Activated naive CD4-positive, alpha-beta T cell treated with anti-CD3 and anti-CD28 coated beads for 36 hours (primary cell): ENCODE measurements around the gene HTR3C. TPM values are rescaled to one million over a fixed set of nuclear protein-coding genes. Genes with fewer than 3 reads are reported as not detected.
"Not testable (repeated sequence)": the region's sequence is repeated elsewhere in the genome, so short reads cannot be mapped to it uniquely, and the experiment has no call there.

ENCODE experiments used
- CTCF ChIA-PET: fragments of 350-600 bp; sonication (Branson Sonifier 250); formaldehyde crosslinking; loops from one replicate; lab custom pipeline; 2021; ENCODE audit warnings: antibody characterized with exemption; lab: Charles Lee
- DNase-seq: peaks from one replicate; pipeline ENCODE4 v3.0.0-alpha.2; 2020
- H3K27ac Mint-ChIP-seq: one replicate; pipeline ENCODE4 v1.8.0; 2021; ENCODE audit warnings: mild to moderate bottlenecking, mixed read lengths
- H3K27me3 Mint-ChIP-seq: one replicate; pipeline ENCODE4 v1.8.0; 2021; ENCODE audit warnings: low read depth, mixed read lengths
- H3K36me3 Mint-ChIP-seq: one replicate; pipeline ENCODE4 v1.8.0; 2021; ENCODE audit warnings: low read depth, mixed read lengths
- H3K4me1 Mint-ChIP-seq: one replicate; pipeline ENCODE4 v1.8.0; 2021; ENCODE audit warnings: low read depth, mixed read lengths
- H3K4me3 Mint-ChIP-seq: one replicate; pipeline ENCODE4 v1.8.0; 2021; ENCODE audit warnings: mild to moderate bottlenecking, moderate library complexity, mixed read lengths
- H3K9me3 Mint-ChIP-seq: one replicate; pipeline ENCODE4 v1.8.0; 2021; ENCODE audit warnings: mixed read lengths
- intact Hi-C: fragments of 100-400 bp; cut with micrococcal nuclease; formaldehyde crosslinking; loops from one replicate; pipeline ENCODE4 v1.15.1; 2023
- total RNA-seq, 2 experiments: library from RNA; stranded (reverse); gene quantifications; one replicate each; pipeline ENCODE4 v1.2.3, GENCODE V29; 2021

HTR3C gene
- total RNA-seq, 2 experiments from 2014 or later: not detected

DNA sequence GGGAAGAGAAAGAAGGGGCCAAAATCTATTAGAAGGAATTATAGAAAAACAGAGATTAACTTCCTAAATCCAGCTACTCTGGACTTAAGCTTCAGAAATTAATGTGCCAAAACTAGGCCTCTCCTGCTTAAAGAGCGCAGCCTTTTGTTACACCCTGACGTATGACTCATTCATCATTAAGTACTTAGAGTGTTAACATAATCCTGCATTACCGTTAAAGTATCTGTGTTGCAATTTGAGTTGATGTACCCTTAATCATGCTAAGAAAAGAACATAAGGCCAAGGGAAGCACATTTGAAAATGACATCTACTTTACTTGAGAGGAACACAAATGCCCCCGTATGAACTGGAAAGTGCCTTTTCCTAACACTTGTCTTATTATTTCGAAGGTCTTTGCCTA lies 13.4 kb upstream of the HTR3C start:
- H3K4me1 Mint-ChIP-seq: no peaks in the 10 kb centered on the region
- no peak for DNase-seq
- CTCF ChIA-PET: interaction anchor here (0.5 kb wide), 1 partner anchor 615 kb away, joined by 3 read pairs; no protein-coding TSS in a partner anchor
- H3K27ac Mint-ChIP-seq: no peak overlapping the region
- intact Hi-C loops: no loop called here
- H3K36me3 Mint-ChIP-seq: no peaks in the 10 kb centered on the region
- H3K27me3 Mint-ChIP-seq: no peaks in the 10 kb centered on the region
- no peak overlapping the region for H3K4me3 Mint-ChIP-seq
- H3K9me3 Mint-ChIP-seq: no peaks in the 10 kb centered on the region

DNA sequence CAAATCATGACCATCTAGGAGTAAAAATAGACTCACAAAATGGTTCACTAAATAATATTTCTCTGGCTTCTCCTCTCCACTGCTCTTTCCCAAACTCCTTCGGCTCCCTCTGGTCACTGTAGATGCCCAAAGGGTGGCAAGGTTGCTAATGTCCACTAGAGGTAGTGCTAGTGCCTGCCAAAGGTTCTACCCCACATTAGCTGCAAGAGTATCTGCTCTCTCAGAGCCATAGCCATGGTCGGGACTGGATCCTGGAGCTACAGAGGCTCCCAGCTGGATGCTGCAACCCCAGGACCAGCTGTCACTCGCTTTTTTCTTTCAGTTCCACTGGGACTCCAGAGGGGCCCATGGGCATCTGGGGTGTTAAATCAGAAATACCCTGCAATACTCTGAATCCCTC lies 12.8 kb upstream of the HTR3C start:
- H3K4me1 Mint-ChIP-seq: no peaks in the 10 kb centered on the region
- H3K27ac Mint-ChIP-seq: no peak overlapping the region
- intact Hi-C loops: loop anchor here (5.0 kb wide), 1 partner anchor 42 kb away; no protein-coding TSS in a partner anchor
- no peaks in the 10 kb centered on the region for H3K36me3 Mint-ChIP-seq
- no peaks in the 10 kb centered on the region for H3K27me3 Mint-ChIP-seq
- no peak overlapping the region for H3K4me3 Mint-ChIP-seq
- CTCF ChIA-PET: no interaction called here
- DNase-seq: no peak
- no peaks in the 10 kb centered on the region for H3K9me3 Mint-ChIP-seq

DNA sequence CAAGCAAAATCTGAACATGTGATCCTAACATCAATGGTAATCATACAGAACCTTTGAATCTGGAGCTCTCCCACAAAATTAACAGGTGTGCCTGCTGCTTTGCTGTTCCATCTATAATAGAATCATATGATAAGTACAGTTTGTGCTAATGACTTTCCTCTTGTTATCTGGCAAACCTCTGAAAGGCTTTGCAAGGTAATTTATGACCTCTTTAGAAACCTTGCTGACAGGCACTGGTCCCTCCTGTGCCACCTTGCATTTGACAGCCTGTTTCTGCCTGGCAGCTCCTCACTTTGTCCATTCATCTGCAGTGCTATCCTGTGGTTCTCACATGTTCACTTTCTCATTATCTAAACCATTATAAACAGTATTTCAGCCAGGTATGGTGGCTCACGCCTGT lies 10.2 kb upstream of the HTR3C start:
- intact Hi-C loops: loop anchor here (5.0 kb wide), 1 partner anchor 40 kb away; no protein-coding TSS in a partner anchor
- H3K4me3 Mint-ChIP-seq: no peak overlapping the region
- no peaks in the 10 kb centered on the region for H3K27me3 Mint-ChIP-seq
- H3K9me3 Mint-ChIP-seq: no peaks in the 10 kb centered on the region
- CTCF ChIA-PET: interaction anchor here (0.6 kb wide), 1 partner anchor 167 kb away, joined by 4 read pairs; no protein-coding TSS in a partner anchor
- DNase-seq: no peak
- no peaks in the 10 kb centered on the region for H3K36me3 Mint-ChIP-seq
- no peak overlapping the region for H3K27ac Mint-ChIP-seq
- no peaks in the 10 kb centered on the region for H3K4me1 Mint-ChIP-seq

DNA sequence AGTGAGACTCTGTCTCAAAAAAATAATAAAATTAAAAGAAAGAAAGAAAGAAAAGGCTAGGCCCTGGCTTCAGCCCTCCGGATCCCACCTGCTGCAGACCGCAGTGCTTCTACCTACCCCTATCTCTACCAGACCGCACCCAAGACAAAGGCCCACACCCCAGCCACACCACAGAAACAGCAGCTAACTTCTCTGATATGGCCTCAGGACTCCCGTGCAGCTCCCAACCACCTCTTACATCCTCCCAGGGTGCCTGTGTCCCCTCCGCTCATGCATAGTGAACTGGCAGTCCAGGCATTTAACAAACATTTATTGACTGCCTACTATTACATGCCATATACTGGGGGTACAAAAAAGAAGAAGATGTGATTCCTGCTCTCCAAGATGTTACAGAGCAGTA lies 6.9 kb upstream of the HTR3C start:
- H3K4me1 Mint-ChIP-seq: no peaks in the 10 kb centered on the region
- no peaks in the 10 kb centered on the region for H3K9me3 Mint-ChIP-seq
- H3K36me3 Mint-ChIP-seq: no peaks in the 10 kb centered on the region
- no peak for DNase-seq
- H3K4me3 Mint-ChIP-seq: no peak overlapping the region
- CTCF ChIA-PET: no interaction called here
- intact Hi-C loops: no loop called here
- H3K27me3 Mint-ChIP-seq: no peaks in the 10 kb centered on the region
- H3K27ac Mint-ChIP-seq: no peak overlapping the region

DNA sequence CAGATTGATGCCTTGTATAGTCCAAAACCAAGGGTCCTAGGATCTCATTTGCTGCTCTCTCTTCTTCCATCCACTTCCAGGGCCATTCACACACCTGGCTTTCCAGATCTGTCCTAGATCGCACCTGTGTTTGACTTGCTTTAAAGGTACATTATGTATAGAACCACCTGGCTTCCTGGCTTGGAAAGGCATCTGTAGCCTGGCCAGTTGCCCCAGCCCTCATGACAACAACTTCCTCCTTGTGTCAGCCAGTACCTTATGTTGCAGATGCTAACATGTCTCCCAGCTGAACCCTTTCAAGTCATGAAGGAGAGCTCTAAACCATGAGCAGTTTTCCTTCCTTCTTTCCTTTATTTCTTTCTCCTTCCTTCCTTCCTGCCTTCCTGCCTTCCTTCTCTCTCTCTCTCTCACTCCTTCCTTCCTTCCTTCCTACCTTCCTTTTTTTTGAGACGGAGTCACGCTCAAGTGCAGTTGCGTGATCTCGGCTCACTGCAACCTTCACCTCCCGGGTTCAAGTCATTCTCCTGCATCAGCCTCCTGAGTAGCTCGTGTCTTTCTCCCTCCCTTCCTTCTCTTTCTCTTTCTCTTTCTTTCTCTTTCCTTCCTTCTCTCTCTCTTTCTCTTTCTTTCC lies 2.5 kb upstream of the HTR3C start:
- intact Hi-C loops: no loop called here
- DNase-seq: no peak
- no peaks in the 10 kb centered on the region for H3K9me3 Mint-ChIP-seq
- no peak overlapping the region for H3K27ac Mint-ChIP-seq
- peaks cover 2% of the 10 kb centered on the region for H3K27me3 Mint-ChIP-seq
- CTCF ChIA-PET: interaction anchor here (1.4 kb wide), 1 partner anchor 11 kb away, joined by 4 read pairs; no protein-coding TSS in a partner anchor
- H3K4me1 Mint-ChIP-seq: no peaks in the 10 kb centered on the region
- no peak overlapping the region for H3K4me3 Mint-ChIP-seq
- no peaks in the 10 kb centered on the region for H3K36me3 Mint-ChIP-seq

DNA sequence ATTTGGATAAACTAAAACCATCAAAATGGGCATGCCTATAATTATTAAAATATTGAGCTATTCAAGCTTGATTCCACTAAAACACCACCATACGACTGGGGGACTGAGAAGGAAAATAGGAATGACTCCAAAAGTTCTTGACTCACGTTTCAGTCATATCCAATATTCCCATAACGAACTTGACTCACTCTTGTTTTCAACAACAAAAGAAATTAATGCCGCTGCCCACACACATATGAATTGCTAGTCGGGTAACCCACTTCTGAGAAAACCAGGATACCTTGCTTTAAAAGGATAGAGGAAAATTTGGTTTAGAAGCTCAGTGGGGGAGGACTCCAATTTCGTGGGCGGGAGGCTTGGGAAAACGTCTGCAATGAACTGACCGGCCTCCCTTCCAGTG lies 5.2 kb downstream of the HTR3C start:
- no peak for DNase-seq
- Mint-ChIP-seq H3K27ac (no peak overlapping the region), H3K4me3 (no peak overlapping the region)

DNA sequence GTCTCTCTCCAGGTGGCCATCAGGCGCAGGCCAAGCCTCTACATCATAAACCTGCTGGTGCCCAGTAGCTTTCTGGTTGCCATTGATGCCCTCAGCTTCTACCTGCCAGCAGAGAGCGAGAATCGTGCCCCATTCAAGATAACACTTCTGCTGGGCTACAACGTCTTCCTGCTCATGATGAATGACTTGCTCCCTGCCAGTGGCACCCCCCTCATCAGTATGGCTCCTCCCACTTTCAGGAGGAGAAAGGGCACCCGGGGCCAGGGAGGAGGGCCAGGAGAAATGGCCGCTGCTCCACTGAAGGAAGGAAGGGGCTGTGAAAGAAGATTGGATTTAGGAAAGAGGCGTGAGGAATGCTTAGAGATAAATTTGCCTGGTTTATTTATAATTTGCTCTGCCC lies 6.6 kb downstream of the HTR3C start:
- H3K27ac Mint-ChIP-seq: no peak overlapping the region
- H3K9me3 Mint-ChIP-seq: no peaks in the 10 kb centered on the region
- CTCF ChIA-PET: no interaction called here

More for the DNA sequence above, 5.2 kb downstream of the HTR3C start:
- H3K9me3 Mint-ChIP-seq: no peaks in the 10 kb centered on the region
- no peaks in the 10 kb centered on the region for H3K4me1 Mint-ChIP-seq
- no peaks in the 10 kb centered on the region for H3K27me3 Mint-ChIP-seq
- no peaks in the 10 kb centered on the region for H3K36me3 Mint-ChIP-seq
- CTCF ChIA-PET: interaction anchor here (0.8 kb wide), 1 partner anchor 9 kb away, joined by 3 read pairs; no protein-coding TSS in a partner anchor
- intact Hi-C loops: no loop called here

DNA sequence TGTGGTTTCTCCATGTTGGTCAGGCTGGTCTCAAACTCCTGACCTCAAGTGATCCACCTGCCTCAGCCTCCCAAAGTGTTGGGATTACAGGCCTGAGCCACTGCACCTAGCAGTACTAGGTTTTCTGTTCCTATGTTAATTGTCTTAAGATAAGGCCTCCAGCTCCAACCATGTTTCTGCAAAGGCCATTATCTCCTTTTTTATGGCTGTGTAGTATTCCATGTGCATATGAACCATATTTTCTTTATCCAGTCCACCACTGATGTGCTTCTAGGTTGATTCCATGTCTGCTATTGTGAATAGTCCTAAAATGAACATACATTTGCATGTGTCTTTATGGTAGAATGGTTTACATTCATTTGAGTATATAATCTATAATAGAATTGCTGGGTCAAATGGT lies 9.8 kb downstream of the HTR3C start:
- H3K36me3 Mint-ChIP-seq: no peaks in the 10 kb centered on the region
- no peak for DNase-seq
- no peak overlapping the region for H3K4me3 Mint-ChIP-seq
- CTCF ChIA-PET: interaction anchor here (0.6 kb wide), 1 partner anchor 48 kb away, joined by 3 read pairs; no protein-coding TSS in a partner anchor
- no peak overlapping the region for H3K27ac Mint-ChIP-seq
- no peaks in the 10 kb centered on the region for H3K9me3 Mint-ChIP-seq
- no peaks in the 10 kb centered on the region for H3K27me3 Mint-ChIP-seq
- intact Hi-C loops: no loop called here
- H3K4me1 Mint-ChIP-seq: no peaks in the 10 kb centered on the region

More for the DNA sequence above, 6.6 kb downstream of the HTR3C start:
- H3K4me3 Mint-ChIP-seq: no peak overlapping the region
- no peak for DNase-seq
- H3K27me3 Mint-ChIP-seq: no peaks in the 10 kb centered on the region
- no peaks in the 10 kb centered on the region for H3K36me3 Mint-ChIP-seq
- no peaks in the 10 kb centered on the region for H3K4me1 Mint-ChIP-seq
- intact Hi-C loops: no loop called here

DNA sequence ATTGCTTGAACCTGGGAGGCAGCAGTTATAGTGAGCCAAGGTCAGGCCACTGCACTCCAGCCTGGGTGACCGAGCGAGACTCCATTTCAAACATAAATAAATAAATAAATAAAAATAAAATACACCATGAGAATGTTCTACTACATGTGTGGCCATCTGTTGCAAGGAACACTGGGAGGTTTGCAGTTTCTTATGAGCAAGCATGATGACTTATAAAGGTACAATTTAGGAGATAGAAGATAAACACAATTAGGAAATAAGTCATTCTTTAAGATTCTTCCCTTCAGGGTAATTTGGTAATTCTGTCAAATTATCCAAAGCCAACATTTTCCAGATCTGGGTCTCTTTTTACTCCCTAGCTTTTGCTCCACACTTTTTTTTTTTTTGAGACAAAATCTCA lies 13.4 kb downstream of the HTR3C start:
- Mint-ChIP-seq H3K4me1 (no peaks in the 10 kb centered on the region), H3K9me3 (peaks cover 6% of the 10 kb centered on the region), H3K36me3 (no peaks in the 10 kb centered on the region), H3K27me3 (peaks cover 4% of the 10 kb centered on the region), H3K4me3 (no peak overlapping the region), H3K27ac (no peak overlapping the region)
- CTCF ChIA-PET: no interaction called here
- intact Hi-C loops: no loop called here
- no peak for DNase-seq

DNA sequence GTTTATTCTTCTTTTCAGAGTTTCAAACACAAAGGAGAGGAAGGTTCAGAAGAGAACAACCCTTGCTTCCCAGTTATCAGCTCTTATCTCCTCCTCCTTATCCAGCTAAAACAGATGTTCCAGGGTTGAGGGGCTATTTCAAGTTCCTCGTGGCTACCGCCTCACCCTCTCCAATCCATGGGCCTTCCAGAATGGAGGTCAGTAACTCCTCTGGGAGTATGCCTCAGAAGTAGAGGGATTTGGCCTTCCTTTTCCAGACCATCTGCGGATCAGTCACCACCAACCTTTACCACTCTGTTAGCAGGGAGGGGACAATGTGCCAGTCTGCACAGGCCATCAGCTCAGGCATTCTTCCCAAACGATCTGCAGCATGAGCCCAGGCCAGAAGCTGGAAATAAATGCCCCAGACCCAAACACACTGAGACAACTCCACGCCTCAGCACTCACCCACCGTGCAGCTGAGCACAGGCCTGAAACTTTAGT lies 14.8 kb downstream of the HTR3C start:
- intact Hi-C loops: no loop called here
- H3K27me3 Mint-ChIP-seq: peaks cover 4% of the 10 kb centered on the region
- no peaks in the 10 kb centered on the region for H3K36me3 Mint-ChIP-seq
- H3K27ac Mint-ChIP-seq: no peak overlapping the region
- no peak overlapping the region for H3K4me3 Mint-ChIP-seq
- H3K9me3 Mint-ChIP-seq: peaks cover 6% of the 10 kb centered on the region
- no peaks in the 10 kb centered on the region for H3K4me1 Mint-ChIP-seq
- CTCF ChIA-PET: interaction anchor here (0.6 to 1.1 kb wide), 3 partner anchors 10 to 165 kb away, joined by 3 to 4 read pairs (median 3); no protein-coding TSS in a partner anchor
- no peak for DNase-seq

DNA sequence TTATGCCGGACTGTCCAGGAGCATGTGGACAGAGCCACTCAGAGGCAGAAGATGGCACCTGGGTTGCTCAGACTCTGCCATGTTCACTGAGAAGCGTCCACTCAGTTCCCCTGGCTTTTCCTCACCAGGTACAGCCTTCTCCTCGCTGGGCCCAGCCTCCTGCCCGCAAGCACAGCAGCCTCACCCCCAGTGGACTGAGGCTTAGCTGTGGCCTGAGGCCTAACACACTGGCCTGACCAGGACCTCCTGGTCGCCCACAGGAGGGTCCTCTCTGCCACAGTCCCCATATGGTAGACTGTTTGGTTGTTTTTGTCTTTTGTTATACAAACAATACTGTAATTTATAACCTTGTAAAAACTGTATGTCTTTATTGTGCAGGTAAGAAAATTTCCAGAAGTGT lies 15.5 kb downstream of the HTR3C start:
- Mint-ChIP-seq H3K36me3 (no peaks in the 10 kb centered on the region), H3K27me3 (peaks cover 4% of the 10 kb centered on the region), H3K4me1 (no peaks in the 10 kb centered on the region), H3K4me3 (no peak overlapping the region), H3K9me3 (peaks cover 6% of the 10 kb centered on the region), H3K27ac (no peak overlapping the region)
- intact Hi-C loops: no loop called here
- no peak for DNase-seq
- CTCF ChIA-PET: interaction anchor here (0.6 to 0.9 kb wide), 2 partner anchors 18 to 166 kb away, joined by 3 read pairs; no protein-coding TSS in a partner anchor

DNA sequence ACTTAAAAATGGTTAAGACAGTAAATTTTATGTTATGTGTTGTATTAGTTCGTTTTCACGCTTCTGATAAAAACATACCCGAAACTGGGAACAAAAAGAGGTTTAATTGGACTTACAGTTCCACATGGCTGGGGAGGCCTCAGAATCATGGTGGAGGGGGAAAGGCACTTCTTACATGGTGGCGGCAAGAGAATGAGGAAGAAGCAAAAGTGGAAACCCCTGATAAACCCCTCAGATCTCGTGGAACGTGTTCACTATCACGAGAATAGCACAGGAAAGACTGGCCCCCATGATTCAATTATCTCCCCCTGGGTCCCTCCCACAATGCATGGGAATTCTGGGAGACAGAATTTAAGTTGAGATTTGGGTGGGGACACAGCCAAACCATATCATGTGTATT lies 18.3 kb downstream of the HTR3C start:
- H3K27ac Mint-ChIP-seq, H3K27me3 Mint-ChIP-seq, H3K36me3 Mint-ChIP-seq, intact Hi-C loops, H3K4me3 Mint-ChIP-seq, H3K9me3 Mint-ChIP-seq, CTCF ChIA-PET, DNase-seq, H3K4me1 Mint-ChIP-seq: not testable (repeated sequence)

DNA sequence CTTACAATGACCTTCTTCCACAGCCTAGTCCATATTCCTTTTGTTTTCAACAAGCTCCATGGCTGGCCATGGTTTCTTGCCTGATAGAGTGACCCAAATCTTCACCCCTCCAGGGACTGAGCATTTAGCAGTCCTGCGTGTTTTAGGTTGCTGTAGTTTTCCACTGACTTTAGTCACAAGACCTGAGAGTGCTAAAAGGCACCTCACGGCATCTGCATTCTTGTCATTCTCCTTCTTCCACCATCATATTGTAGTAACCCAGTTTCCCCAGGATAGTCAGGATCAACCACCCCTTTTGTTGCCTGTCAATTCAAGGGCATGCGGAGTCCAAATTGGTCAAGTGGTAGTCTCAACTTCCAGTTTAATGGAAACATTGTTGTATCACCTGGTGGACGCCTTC lies 20.8 kb downstream of the HTR3C start:
- Mint-ChIP-seq H3K9me3 (peaks cover 6% of the 10 kb centered on the region), H3K4me1 (no peaks in the 10 kb centered on the region), H3K4me3 (no peak overlapping the region), H3K36me3 (no peaks in the 10 kb centered on the region), H3K27me3 (peaks cover 4% of the 10 kb centered on the region), H3K27ac (no peak overlapping the region)
- CTCF ChIA-PET: no interaction called here
- no peak for DNase-seq
- intact Hi-C loops: no loop called here
